HFFc6 (cell line): Measurements from ENCODE around the gene FBXL13. TPM values are rescaled to one million over a fixed set of nuclear protein-coding genes. Genes with fewer than 3 reads are reported as not detected.
"Not testable (repeated sequence)": the region's sequence is repeated elsewhere in the genome, so short reads cannot be mapped to it uniquely, and the experiment has no call there.

Experiments
- DNase-seq: peaks from one replicate; pipeline ENCODE4 v3.0.0-alpha.2; 2018
- H3K27ac Mint-ChIP-seq: 2 replicates; pipeline ENCODE4 v1.8.0; 2020; ENCODE audit warnings: mild to moderate bottlenecking, mixed read lengths
- H3K27me3 Mint-ChIP-seq: 2 replicates; pipeline ENCODE4 v1.8.0; 2021; ENCODE audit warnings: mild to moderate bottlenecking, moderate library complexity, mixed read lengths; ENCODE audit not compliant: insufficient read depth
- H3K36me3 Mint-ChIP-seq: 2 replicates; pipeline ENCODE4 v1.8.0; 2021; ENCODE audit warnings: low read depth, mixed read lengths
- H3K4me1 Mint-ChIP-seq: 2 replicates; pipeline ENCODE4 v1.8.0; 2020; ENCODE audit warnings: low read depth, mixed read lengths
- H3K4me3 Mint-ChIP-seq: 2 replicates; pipeline ENCODE4 v1.8.0; 2020; ENCODE audit warnings: mild to moderate bottlenecking, moderate library complexity, mixed read lengths
- H3K9me3 Mint-ChIP-seq: 2 replicates; pipeline ENCODE4 v1.8.0; 2020; ENCODE audit warnings: mild to moderate bottlenecking, mixed read lengths
- total RNA-seq, 6 experiments: library from RNA; stranded (reverse); fragmentation: NEBNext Ultra II Directional; extraction: Animal tissue kit (Norgen Biotek cat#: 25700); gene quantifications; 2 replicates in 1 of 6; 3 replicates in 5 of 6; pipeline ENCODE4 v1.2.3, GENCODE V29; 2021
- TF ChIP-seq, protein P1 (sequence below): fragments of 200-600 bp; sonication (generic); IDR thresholded peaks from 2 replicates; pipeline ENCODE4 v1.5.0; 2021; ENCODE audit warnings: antibody characterized with exemption, mild to moderate bottlenecking

FBXL13 gene
- total RNA-seq, 6 experiments from 2014 or later: 0.43 to 0.74 (median 0.56) TPM

DNA sequence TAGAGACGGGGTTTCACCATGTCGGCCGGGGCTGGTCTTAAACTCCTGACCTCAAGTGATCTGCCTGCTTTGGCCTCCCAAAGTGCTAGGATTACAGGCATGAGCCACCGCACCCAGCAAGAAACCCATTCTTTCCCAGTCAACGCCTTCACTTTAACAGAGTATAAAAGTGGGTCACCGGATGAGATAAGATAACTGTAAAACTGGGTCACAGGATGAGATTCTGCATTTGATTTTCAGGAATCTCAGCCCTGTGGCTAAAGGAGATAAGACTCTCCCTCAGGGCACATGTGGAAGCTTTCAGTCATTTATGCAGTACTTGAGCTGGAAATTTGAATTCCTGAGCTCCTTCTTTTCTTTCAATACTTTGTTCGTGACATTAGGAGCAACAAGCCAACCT is 91.0 kb downstream of the FBXL13 start:
- no peak for DNase-seq
- Mint-ChIP-seq H3K27ac (no peak overlapping the region; the same call in 1 of the 2 replicates), H3K9me3 (peaks cover 6% of the 10 kb centered on the region), H3K36me3 (peaks cover 14% of the 10 kb centered on the region), H3K4me1 (peaks cover 20% of the 10 kb centered on the region), H3K27me3 (no peaks in the 10 kb centered on the region), H3K4me3 (no peak overlapping the region)
- TF ChIP-seq, protein P1, sequence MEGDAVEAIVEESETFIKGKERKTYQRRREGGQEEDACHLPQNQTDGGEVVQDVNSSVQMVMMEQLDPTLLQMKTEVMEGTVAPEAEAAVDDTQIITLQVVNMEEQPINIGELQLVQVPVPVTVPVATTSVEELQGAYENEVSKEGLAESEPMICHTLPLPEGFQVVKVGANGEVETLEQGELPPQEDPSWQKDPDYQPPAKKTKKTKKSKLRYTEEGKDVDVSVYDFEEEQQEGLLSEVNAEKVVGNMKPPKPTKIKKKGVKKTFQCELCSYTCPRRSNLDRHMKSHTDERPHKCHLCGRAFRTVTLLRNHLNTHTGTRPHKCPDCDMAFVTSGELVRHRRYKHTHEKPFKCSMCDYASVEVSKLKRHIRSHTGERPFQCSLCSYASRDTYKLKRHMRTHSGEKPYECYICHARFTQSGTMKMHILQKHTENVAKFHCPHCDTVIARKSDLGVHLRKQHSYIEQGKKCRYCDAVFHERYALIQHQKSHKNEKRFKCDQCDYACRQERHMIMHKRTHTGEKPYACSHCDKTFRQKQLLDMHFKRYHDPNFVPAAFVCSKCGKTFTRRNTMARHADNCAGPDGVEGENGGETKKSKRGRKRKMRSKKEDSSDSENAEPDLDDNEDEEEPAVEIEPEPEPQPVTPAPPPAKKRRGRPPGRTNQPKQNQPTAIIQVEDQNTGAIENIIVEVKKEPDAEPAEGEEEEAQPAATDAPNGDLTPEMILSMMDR: no peak

DNA sequence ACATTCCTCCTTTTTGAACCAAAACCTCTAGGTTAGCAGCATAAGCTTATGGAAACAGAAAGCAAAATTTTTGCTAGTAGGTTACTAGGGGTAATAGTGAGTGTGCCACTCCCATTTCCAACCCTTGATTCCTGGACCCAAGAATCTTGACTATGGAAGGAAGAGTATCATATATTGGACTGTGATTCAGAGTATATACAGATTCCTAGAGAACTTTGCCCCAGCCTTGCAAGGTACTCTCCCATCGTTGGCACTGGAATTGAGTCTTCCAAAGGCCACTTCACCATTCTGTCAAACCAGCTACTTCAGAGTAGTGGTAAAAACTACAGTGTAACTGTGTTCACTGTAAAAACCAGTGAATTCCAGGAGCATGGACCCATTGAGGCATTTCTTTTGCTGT is 92.4 kb downstream of the FBXL13 start:
- H3K36me3 Mint-ChIP-seq: peaks cover 14% of the 10 kb centered on the region
- peaks cover 6% of the 10 kb centered on the region for H3K9me3 Mint-ChIP-seq
- H3K4me3 Mint-ChIP-seq: no peak overlapping the region
- H3K27me3 Mint-ChIP-seq: no peaks in the 10 kb centered on the region
- H3K27ac Mint-ChIP-seq: no peak overlapping the region
- TF ChIP-seq, protein P1: no peak
- H3K4me1 Mint-ChIP-seq: peaks cover 27% of the 10 kb centered on the region
- DNase-seq: no peak

DNA sequence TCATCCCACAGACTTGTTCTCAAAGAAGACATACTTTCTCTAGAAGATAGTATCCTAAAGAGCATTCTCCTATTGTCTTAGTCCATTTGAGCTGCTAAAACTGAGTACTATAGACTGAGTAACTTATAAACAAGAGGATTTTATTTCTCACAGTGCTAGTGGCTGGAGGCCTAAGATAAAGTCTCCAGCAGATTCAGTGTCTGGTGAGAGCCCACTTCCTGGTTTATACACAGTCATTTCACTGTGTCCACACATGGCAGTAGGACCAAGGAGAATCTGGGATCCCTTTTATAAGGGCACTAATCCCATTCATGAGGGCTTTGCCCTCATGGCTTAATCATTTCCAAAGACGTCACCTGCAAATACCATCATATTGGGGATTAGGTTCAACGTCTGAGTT is 93.1 kb downstream of the FBXL13 start:
- peaks cover 6% of the 10 kb centered on the region for H3K9me3 Mint-ChIP-seq
- peaks cover 14% of the 10 kb centered on the region for H3K36me3 Mint-ChIP-seq
- H3K27me3 Mint-ChIP-seq: no peaks in the 10 kb centered on the region
- H3K4me3 Mint-ChIP-seq: no peak overlapping the region
- no peak for DNase-seq
- H3K4me1 Mint-ChIP-seq: peaks cover 27% of the 10 kb centered on the region
- no peak overlapping the region for H3K27ac Mint-ChIP-seq
- TF ChIP-seq, protein P1: no peak

DNA sequence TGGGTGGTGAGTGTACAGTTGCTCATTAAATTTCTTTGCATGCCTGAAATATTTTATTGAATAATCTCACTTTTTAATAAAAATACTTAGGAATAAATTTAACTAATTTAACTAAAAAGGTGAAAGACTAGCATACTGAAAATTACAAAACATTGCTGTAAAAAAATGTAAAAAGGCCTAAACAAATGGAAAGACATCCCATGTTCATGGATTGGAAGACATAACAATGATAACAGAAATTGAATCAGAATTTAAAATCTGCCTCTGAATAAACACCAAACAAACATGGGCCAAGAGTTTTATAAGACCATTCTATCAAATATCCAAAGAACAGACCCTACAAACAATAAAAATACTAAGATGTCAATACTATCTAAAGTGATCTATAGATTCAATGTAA is 94.9 kb downstream of the FBXL13 start:
- Mint-ChIP-seq H3K27ac (no peak overlapping the region), H3K27me3 (no peaks in the 10 kb centered on the region; the same call in 1 of the 2 replicates), H3K36me3 (peaks cover 14% of the 10 kb centered on the region), H3K4me1 (peaks cover 19% of the 10 kb centered on the region), H3K9me3 (peaks cover 6% of the 10 kb centered on the region), H3K4me3 (no peak overlapping the region)
- DNase-seq: no peak
- TF ChIP-seq, protein P1: no peak

DNA sequence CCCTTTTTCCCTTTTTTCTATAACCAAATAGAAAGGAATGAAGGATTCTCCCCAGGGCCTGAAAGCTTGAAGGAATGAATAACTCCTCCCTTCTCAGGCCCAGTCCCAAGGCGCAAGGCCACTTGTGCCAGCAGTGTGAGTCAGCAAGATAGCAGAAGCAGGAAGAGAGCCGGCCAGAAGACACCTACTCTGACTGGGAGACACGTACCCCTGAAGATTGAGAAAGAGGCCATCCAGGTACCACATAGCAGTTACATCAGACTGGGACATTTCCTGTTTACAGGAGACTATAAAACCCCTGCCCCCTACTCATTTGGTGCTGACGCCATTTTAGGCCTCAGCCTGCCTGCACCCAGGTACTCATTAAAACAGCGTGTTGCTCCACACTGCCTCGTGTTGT is 96.3 kb downstream of the FBXL13 start:
- TF ChIP-seq, protein P1: no peak
- Mint-ChIP-seq H3K27ac (peak overlapping the region; percentile 90), H3K36me3 (peaks cover 14% of the 10 kb centered on the region), H3K4me3 (peak overlapping the region; percentile 16; the same call in 1 of the 2 replicates), H3K27me3 (no peaks in the 10 kb centered on the region; the same call in 1 of the 2 replicates), H3K4me1 (peaks cover 19% of the 10 kb centered on the region), H3K9me3 (peaks cover 6% of the 10 kb centered on the region)
- DNase-seq: peak; percentile 82

DNA sequence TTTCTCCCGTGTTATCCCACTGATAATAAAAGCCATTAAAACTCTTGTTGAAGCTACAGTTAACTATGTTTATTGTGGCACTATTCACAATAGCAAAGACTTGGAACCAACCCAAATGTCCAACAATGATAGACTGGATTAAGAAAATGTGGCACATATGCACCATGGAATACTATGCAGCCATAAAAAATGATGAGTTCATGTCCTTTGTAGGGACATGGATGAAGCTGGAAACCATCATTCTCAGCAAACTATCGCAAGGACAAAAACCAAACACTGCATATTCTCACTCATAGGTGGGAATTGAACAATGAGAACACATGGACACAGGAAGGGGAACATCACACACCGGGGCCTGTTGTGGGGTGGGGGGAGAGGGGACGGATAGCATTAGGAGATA is 97.0 kb downstream of the FBXL13 start:
- not testable (repeated sequence) for DNase-seq, H3K4me3 Mint-ChIP-seq, H3K9me3 Mint-ChIP-seq, H3K27me3 Mint-ChIP-seq
- Mint-ChIP-seq H3K27ac (peak overlapping the region; percentile 90; the same call in 1 of the 2 replicates), H3K4me1 (peaks cover 24% of the 10 kb centered on the region), H3K36me3 (peaks cover 18% of the 10 kb centered on the region)
